K562 (cell line): Measurements from ENCODE around the gene VAPB. TPM values are rescaled to one million over a fixed set of nuclear protein-coding genes. Genes with fewer than 3 reads are reported as not detected.

ENCODE experiments used
- DPF2 ChIP-seq: fragments of 450-650 bp; IDR thresholded peaks from 2 replicates; pipeline ENCODE4 v1.6.1; 2016
- HDAC2 ChIP-seq: fragments of 450-650 bp; IDR thresholded peaks from 2 replicates; pipeline ENCODE4 v1.6.1; 2016; ENCODE audit warnings: mild to moderate bottlenecking
- KDM1A ChIP-seq, 2 experiments: fragments of 450-650 bp; IDR thresholded peaks; 2 replicates each; pipeline ENCODE4 v1.6.1; 2016; ENCODE audit warnings: mild to moderate bottlenecking in 2 of 2
- MXI1 ChIP-seq: IDR thresholded peaks from 2 replicates; pipeline ENCODE4 v1.6.1; 2011; ENCODE audit warnings: low read depth, mild to moderate bottlenecking, improper control_type of control experiment, low read length
- PPARD ChIP-seq: fragments of 250-450 bp; sonication (Bioruptor Pico); IDR thresholded peaks from 2 replicates; pipeline ENCODE4 v1.8.0; 2022; ENCODE audit warnings: inconsistent platforms, mild to moderate bottlenecking, moderate library complexity
- SIN3A ChIP-seq, 2 experiments: fragments of 150-350 bp in 1 of 2; IDR thresholded peaks; 2 replicates each; pipeline ENCODE4 v1.6.1; 2011 to 2016; ENCODE audit warnings: borderline replicate concordance in 2 of 2, low read depth in 2 of 2, low read length in 2 of 2, mild to moderate bottlenecking in 2 of 2, moderate library complexity in 2 of 2; ENCODE audit not compliant: control insufficient read depth in 1 of 2
- SMAD4 ChIP-seq: fragments of 250-450 bp; sonication (Bioruptor Pico); conservative IDR thresholded peaks from 2 replicates; pipeline ENCODE4 v1.8.0; 2021; ENCODE audit warnings: inconsistent platforms, mild to moderate bottlenecking, moderate library complexity
- SMC3 ChIP-seq: conservative IDR thresholded peaks from 2 replicates; pipeline ENCODE4 v1.6.1; 2011; ENCODE audit warnings: low read depth, low read length, improper control_type of control experiment; ENCODE audit not compliant: insufficient read depth
- TEAD2 ChIP-seq: fragments of 450-650 bp; IDR thresholded peaks from 2 replicates; pipeline ENCODE4 v1.6.1; 2016; ENCODE audit warnings: missing genetic modification characterization, control low read depth, missing compliant biosample characterization
- ZNF212 ChIP-seq: fragments of 450-650 bp; formaldehyde crosslinking; IDR thresholded peaks from 2 replicates; pipeline ENCODE4 v1.4.0; 2020; ENCODE audit warnings: mild to moderate bottlenecking
- ZNF766 ChIP-seq: fragments of 200-800 bp; sonication (Bioruptor generic); conservative IDR thresholded peaks from 2 replicates; pipeline ENCODE4 v1.6.1; 2016; ENCODE audit warnings: missing genetic modification characterization, missing compliant biosample characterization
- ZNF77 ChIP-seq: fragments of 250-450 bp; sonication (Bioruptor Pico); IDR thresholded peaks from 2 replicates; pipeline ENCODE4 v1.5.0; 2020
- polyA plus RNA-seq, 8 experiments: library from polyadenylated mRNA; depleted of rRNA in 4 of 8; stranded (reverse) in 5 of 8; unstranded in 3 of 8; fragments of >200 nt; fragmentation: Nextera tagmentation in 2 of 8; fragmentation: Illumina TruSeq in 1 of 8; extraction: Ambion mirVana in 2 of 8; extraction: Trizol in 1 of 8; gene quantifications; 2 replicates each; pipeline versions ENCODE4 v1.2.1 to v1.2.3, GENCODE V29; 2011 to 2014; ENCODE audit warnings: inconsistent platforms in 1 of 8, missing spikeins in 1 of 8
- total RNA-seq, 7 experiments: library from RNA; depleted of rRNA in 6 of 7; stranded (reverse); fragments of >200 nt in 6 of 7; fragmentation: Illumina TruSeq in 2 of 7; extraction: Trizol in 2 of 7; gene quantifications; 2 replicates each; pipeline versions ENCODE4 v1.2.1 to v1.2.3, GENCODE V29; 2011 to 2021; ENCODE audit warnings: low replicate concordance in 1 of 7
- TF ChIP-seq, protein P1 (sequence below): fragments of 450-650 bp; IDR thresholded peaks from 2 replicates; pipeline ENCODE4 v1.6.1; 2016; ENCODE audit warnings: low read depth
- TF ChIP-seq, protein P2 (sequence below): sonication (generic); formaldehyde crosslinking; IDR thresholded peaks from 2 replicates; pipeline ENCODE4 v1.8.1; 2023; ENCODE audit warnings: mild to moderate bottlenecking, missing genetic modification reagents
- TF ChIP-seq, protein P3 (sequence below): fragments of 200-800 bp; sonication (Bioruptor generic); IDR thresholded peaks from 2 replicates; pipeline ENCODE4 v1.6.1; 2017; ENCODE audit warnings: missing genetic modification characterization, missing compliant biosample characterization

The VAPB gene
- total and polyA plus RNA-seq, 9 of the 15 experiments (the other 6 are each of a cell fraction or from before 2014, with no cell fraction given): 3.4 to 51.0 (median 27.9) TPM

DNA sequence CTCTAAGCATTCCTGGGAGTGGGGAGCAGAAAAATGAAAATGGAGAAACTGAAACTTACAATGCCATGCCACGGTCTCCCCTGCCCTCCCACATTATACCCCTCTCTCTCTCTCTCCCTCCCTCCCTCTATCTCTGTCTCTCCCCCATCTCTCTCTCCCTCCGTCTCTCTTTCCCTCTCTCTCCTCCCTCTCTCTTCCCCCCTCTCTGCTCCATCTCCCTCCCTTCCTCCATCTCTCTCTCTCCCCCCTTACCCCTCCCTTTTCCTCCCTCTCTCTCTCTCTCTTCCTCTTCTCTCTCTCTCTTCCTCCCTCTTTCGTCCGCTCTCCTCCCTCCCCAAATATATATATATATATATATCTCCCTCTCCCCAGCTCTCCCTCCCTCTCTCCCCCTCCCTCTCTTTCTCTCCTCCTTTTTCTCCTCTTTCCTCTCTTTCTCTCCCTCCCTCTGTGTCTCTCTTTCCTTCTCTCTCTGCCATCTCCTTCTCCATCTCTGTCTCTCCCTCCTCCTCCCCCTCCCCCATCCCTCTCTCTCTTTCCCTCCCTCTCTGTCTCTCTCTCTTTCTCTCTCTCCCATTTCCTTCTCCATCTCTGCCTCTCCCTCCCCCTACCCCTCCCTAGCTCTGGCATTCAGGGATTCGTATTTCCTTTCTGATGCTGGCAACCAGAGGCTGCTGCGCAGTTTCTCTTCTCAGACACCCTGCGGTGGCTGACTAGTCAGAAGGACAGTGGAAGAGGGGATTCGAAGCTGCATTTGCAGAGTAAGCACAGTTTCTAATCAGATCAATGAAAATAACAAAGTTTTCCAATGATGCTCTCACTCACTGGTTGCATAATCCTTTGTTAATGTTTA lies 13.9 kb upstream of the VAPB start (continued):
- TF ChIP-seq ZNF77 (no peak), PPARD (CRISPR knock-in tag) (no peak), ZNF212 (no peak), HDAC2 (no peak), SMC3 (no peak), DPF2 (no peak), MXI1 (no peak), SMAD4 (CRISPR knock-in tag) (no peak), ZNF766 (CRISPR knock-in tag) (0 out of 2 replicates have a peak, but pooled peaks have one; percentile 3), SIN3A (IDR thresholded peaks at IDR 0.05; ENCODE audit: borderline replicate concordance in 2 of 2, control insufficient read depth in 1 of 2, low read depth in 2 of 2, low read length in 2 of 2) (no peak), KDM1A (IDR thresholded peaks at IDR 0.05) (peak in 1 of 2 experiments; percentile 64; a peak in 1 of 4 replicates), TEAD2 (no peak)
- TF ChIP-seq, protein P1, sequence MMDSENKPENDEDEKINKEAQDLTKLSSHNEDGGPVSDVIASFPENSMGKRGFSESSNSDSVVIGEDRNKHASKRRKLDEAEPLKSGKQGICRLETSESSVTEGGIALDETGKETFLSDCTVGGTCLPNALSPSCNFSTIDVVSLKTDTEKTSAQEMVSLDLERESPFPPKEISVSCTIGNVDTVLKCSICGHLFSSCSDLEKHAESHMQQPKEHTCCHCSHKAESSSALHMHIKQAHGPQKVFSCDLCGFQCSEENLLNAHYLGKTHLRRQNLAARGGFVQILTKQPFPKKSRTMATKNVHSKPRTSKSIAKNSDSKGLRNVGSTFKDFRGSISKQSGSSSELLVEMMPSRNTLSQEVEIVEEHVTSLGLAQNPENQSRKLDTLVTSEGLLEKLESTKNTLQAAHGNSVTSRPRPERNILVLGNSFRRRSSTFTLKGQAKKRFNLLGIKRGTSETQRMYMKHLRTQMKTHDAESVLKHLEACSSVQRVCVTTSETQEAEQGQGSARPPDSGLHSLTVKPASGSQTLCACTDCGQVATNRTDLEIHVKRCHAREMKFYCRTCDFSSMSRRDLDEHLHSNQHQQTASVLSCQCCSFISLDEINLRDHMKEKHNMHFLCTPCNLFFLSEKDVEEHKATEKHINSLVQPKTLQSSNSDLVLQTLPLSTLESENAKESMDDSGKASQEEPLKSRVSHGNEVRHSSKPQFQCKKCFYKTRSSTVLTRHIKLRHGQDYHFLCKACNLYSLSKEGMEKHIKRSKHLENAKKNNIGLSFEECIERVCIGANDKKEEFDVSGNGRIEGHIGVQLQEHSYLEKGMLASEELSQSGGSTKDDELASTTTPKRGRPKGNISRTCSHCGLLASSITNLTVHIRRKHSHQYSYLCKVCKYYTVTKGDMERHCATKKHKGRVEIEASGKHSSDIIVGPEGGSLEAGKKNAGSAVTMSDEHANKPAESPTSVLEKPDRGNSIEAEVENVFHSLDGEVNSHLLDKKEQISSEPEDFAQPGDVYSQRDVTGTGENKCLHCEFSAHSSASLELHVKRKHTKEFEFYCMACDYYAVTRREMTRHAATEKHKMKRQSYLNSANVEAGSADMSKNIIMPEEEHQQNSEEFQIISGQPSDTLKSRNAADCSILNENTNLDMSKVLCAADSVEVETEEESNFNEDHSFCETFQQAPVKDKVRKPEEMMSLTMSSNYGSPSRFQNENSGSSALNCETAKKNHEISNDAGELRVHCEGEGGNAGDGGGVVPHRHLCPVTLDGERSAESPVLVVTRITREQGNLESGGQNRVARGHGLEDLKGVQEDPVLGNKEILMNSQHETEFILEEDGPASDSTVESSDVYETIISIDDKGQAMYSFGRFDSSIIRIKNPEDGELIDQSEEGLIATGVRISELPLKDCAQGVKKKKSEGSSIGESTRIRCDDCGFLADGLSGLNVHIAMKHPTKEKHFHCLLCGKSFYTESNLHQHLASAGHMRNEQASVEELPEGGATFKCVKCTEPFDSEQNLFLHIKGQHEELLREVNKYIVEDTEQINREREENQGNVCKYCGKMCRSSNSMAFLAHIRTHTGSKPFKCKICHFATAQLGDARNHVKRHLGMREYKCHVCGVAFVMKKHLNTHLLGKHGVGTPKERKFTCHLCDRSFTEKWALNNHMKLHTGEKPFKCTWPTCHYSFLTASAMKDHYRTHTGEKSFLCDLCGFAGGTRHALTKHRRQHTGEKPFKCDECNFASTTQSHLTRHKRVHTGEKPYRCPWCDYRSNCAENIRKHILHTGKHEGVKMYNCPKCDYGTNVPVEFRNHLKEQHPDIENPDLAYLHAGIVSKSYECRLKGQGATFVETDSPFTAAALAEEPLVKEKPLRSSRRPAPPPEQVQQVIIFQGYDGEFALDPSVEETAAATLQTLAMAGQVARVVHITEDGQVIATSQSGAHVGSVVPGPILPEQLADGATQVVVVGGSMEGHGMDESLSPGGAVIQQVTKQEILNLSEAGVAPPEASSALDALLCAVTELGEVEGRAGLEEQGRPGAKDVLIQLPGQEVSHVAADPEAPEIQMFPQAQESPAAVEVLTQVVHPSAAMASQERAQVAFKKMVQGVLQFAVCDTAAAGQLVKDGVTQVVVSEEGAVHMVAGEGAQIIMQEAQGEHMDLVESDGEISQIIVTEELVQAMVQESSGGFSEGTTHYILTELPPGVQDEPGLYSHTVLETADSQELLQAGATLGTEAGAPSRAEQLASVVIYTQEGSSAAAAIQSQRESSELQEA: no peak; the same call in 1 of the 2 replicates
- TF ChIP-seq, protein P2, sequence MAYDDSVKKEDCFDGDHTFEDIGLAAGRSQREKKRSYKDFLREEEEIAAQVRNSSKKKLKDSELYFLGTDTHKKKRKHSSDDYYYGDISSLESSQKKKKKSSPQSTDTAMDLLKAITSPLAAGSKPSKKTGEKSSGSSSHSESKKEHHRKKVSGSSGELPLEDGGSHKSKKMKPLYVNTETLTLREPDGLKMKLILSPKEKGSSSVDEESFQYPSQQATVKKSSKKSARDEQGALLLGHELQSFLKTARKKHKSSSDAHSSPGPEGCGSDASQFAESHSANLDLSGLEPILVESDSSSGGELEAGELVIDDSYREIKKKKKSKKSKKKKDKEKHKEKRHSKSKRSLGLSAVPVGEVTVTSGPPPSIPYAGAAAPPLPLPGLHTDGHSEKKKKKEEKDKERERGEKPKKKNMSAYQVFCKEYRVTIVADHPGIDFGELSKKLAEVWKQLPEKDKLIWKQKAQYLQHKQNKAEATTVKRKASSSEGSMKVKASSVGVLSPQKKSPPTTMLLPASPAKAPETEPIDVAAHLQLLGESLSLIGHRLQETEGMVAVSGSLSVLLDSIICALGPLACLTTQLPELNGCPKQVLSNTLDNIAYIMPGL (CRISPR knock-in tag): no peak
- TF ChIP-seq, protein P3, sequence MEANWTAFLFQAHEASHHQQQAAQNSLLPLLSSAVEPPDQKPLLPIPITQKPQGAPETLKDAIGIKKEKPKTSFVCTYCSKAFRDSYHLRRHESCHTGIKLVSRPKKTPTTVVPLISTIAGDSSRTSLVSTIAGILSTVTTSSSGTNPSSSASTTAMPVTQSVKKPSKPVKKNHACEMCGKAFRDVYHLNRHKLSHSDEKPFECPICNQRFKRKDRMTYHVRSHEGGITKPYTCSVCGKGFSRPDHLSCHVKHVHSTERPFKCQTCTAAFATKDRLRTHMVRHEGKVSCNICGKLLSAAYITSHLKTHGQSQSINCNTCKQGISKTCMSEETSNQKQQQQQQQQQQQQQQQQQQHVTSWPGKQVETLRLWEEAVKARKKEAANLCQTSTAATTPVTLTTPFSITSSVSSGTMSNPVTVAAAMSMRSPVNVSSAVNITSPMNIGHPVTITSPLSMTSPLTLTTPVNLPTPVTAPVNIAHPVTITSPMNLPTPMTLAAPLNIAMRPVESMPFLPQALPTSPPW: peak; percentile 36; the same call in 1 of the 2 replicates
